H9 (cell line): Measurements from ENCODE around the gene NCKAP5L. TPM values are rescaled to one million over a fixed set of nuclear protein-coding genes. Genes with fewer than 3 reads are reported as not detected.

ENCODE experiments used
- DNase-seq: peaks from one replicate; pipeline ENCODE4 v3.0.0-alpha.2; 2017
- H2AFZ ChIP-seq: one replicate; pipeline ENCODE4 v1.6.1; 2013; ENCODE audit warnings: mild to moderate bottlenecking, low read length, control low read depth, moderate library complexity
- H2AK5ac ChIP-seq: 2 replicates; pipeline ENCODE4 v1.6.1; 2013; ENCODE audit warnings: low read length, control low read depth, mixed read lengths; ENCODE audit not compliant: insufficient read length
- H2BK120ac ChIP-seq: one replicate; pipeline ENCODE4 v1.6.1; 2013; ENCODE audit warnings: low read depth, mild to moderate bottlenecking, low read length, control low read depth, inconsistent platforms; ENCODE audit not compliant: poor library complexity, severe bottlenecking
- H2BK12ac ChIP-seq: 2 replicates; pipeline ENCODE4 v1.6.1; 2013; ENCODE audit warnings: low read length, control low read depth, mixed read lengths, low read depth; ENCODE audit not compliant: insufficient read length
- H2BK15ac ChIP-seq: 2 replicates; pipeline ENCODE4 v1.6.1; 2013; ENCODE audit warnings: low read depth, low read length, control low read depth
- H2BK20ac ChIP-seq: one replicate; pipeline ENCODE4 v1.6.1; 2013; ENCODE audit warnings: low read depth, mild to moderate bottlenecking, low read length, control low read depth, inconsistent platforms; ENCODE audit not compliant: poor library complexity, severe bottlenecking
- H2BK5ac ChIP-seq: 2 replicates; pipeline ENCODE4 v1.6.1; 2013; ENCODE audit warnings: low read length, control low read depth, mixed read lengths; ENCODE audit not compliant: insufficient read length
- H3K14ac ChIP-seq: 2 replicates; pipeline ENCODE4 v1.6.1; 2013; ENCODE audit warnings: low read length, control low read depth; ENCODE audit not compliant: insufficient read depth
- H3K18ac ChIP-seq: 2 replicates; pipeline ENCODE4 v1.6.1; 2013; ENCODE audit warnings: low read depth, mild to moderate bottlenecking, mixed read lengths, low read length, control low read depth; ENCODE audit not compliant: insufficient read length
- H3K23ac ChIP-seq: 2 replicates; pipeline ENCODE4 v1.6.1; 2013; ENCODE audit warnings: low read length, control low read depth, mixed read lengths, low read depth; ENCODE audit not compliant: insufficient read length
- H3K23me2 ChIP-seq: 2 replicates; pipeline ENCODE4 v1.6.1; 2013; ENCODE audit warnings: low read depth, mild to moderate bottlenecking, mixed read lengths, low read length, control low read depth; ENCODE audit not compliant: insufficient read length, poor library complexity, severe bottlenecking
- H3K27ac ChIP-seq: 2 replicates; pipeline ENCODE4 v1.5.1; 2013; ENCODE audit warnings: low read length, control low read depth, mixed read lengths, low read depth; ENCODE audit not compliant: insufficient read length
- H3K27me3 ChIP-seq: 2 replicates; pipeline ENCODE4 v1.6.1; 2013; ENCODE audit warnings: low read length, control low read depth, inconsistent platforms; ENCODE audit not compliant: insufficient read depth
- H3K4ac ChIP-seq: 2 replicates; pipeline ENCODE4 v1.6.1; 2013; ENCODE audit warnings: low read depth, mild to moderate bottlenecking, control low read depth, inconsistent platforms, low read length, moderate library complexity
- H3K4me1 ChIP-seq: 2 replicates; pipeline ENCODE4 v1.6.1; 2013; ENCODE audit warnings: low read length, control low read depth, inconsistent platforms; ENCODE audit not compliant: insufficient read depth
- H3K4me2 ChIP-seq: 2 replicates; pipeline ENCODE4 v1.6.1; 2013; ENCODE audit warnings: low read length, control low read depth, mixed read lengths; ENCODE audit not compliant: insufficient read length, insufficient read depth
- H3K56ac ChIP-seq: 2 replicates; pipeline ENCODE4 v1.6.1; 2013; ENCODE audit warnings: low read depth, mild to moderate bottlenecking, mixed read lengths, low read length, control low read depth; ENCODE audit not compliant: insufficient read length
- H3K79me1 ChIP-seq: 2 replicates; pipeline ENCODE4 v1.6.1; 2013; ENCODE audit warnings: low read depth, mild to moderate bottlenecking, moderate library complexity, low read length, control low read depth, inconsistent platforms; ENCODE audit not compliant: insufficient read depth, poor library complexity, severe bottlenecking
- H3K79me2 ChIP-seq: 2 replicates; pipeline ENCODE4 v1.6.1; 2013; ENCODE audit warnings: low read length, control low read depth, inconsistent platforms; ENCODE audit not compliant: insufficient read depth
- H3K9ac ChIP-seq: 2 replicates; pipeline ENCODE4 v1.6.1; 2013; ENCODE audit warnings: low read length, control low read depth, mixed read lengths; ENCODE audit not compliant: insufficient read length; ENCODE audit errors: extremely low read depth
- H3K9me3 ChIP-seq: one replicate; pipeline ENCODE4 v1.6.1; 2013; ENCODE audit warnings: low read depth, low read length, inconsistent platforms; ENCODE audit not compliant: control insufficient read depth
- H3T11ph ChIP-seq: one replicate; pipeline ENCODE4 v1.6.1; 2013; ENCODE audit warnings: mild to moderate bottlenecking, low read length, control low read depth, inconsistent platforms
- H4K20me1 ChIP-seq: one replicate; pipeline ENCODE4 v1.6.1; 2013; ENCODE audit not compliant: control insufficient read depth, insufficient read length, insufficient read depth
- H4K5ac ChIP-seq: 2 replicates; pipeline ENCODE4 v1.6.1; 2013; ENCODE audit warnings: low read depth, mild to moderate bottlenecking, mixed read lengths, low read length, control low read depth; ENCODE audit not compliant: insufficient read length
- H4K8ac ChIP-seq: replicated peaks from 2 replicates; pipeline ENCODE4 v1.6.1; 2013; ENCODE audit warnings: low read length, control low read depth, mixed read lengths, low read depth; ENCODE audit not compliant: insufficient read length
- H4K91ac ChIP-seq: 2 replicates; pipeline ENCODE4 v1.6.1; 2013; ENCODE audit warnings: low read depth, mild to moderate bottlenecking, moderate library complexity, mixed read lengths, low read length, control low read depth; ENCODE audit not compliant: insufficient read length
- H3K27ac Mint-ChIP-seq, 3 experiments: 2 replicates in 2 of 3; 3 replicates in 1 of 3; pipeline ENCODE4 v1.8.0; 2020 to 2021; ENCODE audit warnings: mixed read lengths in 3 of 3, mild to moderate bottlenecking in 1 of 3, moderate library complexity in 1 of 3
- H3K27me3 Mint-ChIP-seq: 2 replicates; pipeline ENCODE4 v1.8.0; 2021; ENCODE audit warnings: low read depth, mild to moderate bottlenecking, moderate library complexity, mixed read lengths
- H3K36me3 Mint-ChIP-seq, 3 experiments: 2 replicates in 2 of 3; 3 replicates in 1 of 3; pipeline ENCODE4 v1.8.0; 2020 to 2021; ENCODE audit warnings: low read depth in 3 of 3, mixed read lengths in 3 of 3; ENCODE audit not compliant: insufficient read depth in 1 of 3
- H3K4me1 Mint-ChIP-seq, 2 experiments: 2 replicates each; pipeline ENCODE4 v1.8.0; 2020; ENCODE audit warnings: mixed read lengths in 2 of 2
- H3K4me3 Mint-ChIP-seq, 2 experiments: 2 replicates in 1 of 2; 3 replicates in 1 of 2; pipeline ENCODE4 v1.8.0; 2020 to 2021; ENCODE audit warnings: mild to moderate bottlenecking in 2 of 2, mixed read lengths in 2 of 2, moderate library complexity in 1 of 2
- H3K9me3 Mint-ChIP-seq, 2 experiments: 2 replicates in 1 of 2; 3 replicates in 1 of 2; pipeline ENCODE4 v1.8.0; 2020; ENCODE audit warnings: mild to moderate bottlenecking in 2 of 2, mixed read lengths in 2 of 2, moderate library complexity in 1 of 2
- WGBS: extraction: QIAGEN DNeasy Blood & Tissue Kit; methylation state at CpG from one replicate; pipeline ENCODE4 v1.1.7; 2013; ENCODE audit warnings: missing lambda C conversion rate, low lambda C conversion rate, mixed read lengths; ENCODE audit not compliant: insufficient read length; ENCODE audit errors: extremely low coverage; 5-methylcytosine and 5-hydroxymethylcytosine counted together
- total RNA-seq: library from RNA; stranded (reverse); gene quantifications from 2 replicates; pipeline ENCODE4 v1.2.1, GENCODE V29; 2021
- TF ChIP-seq, protein P1 (sequence below): fragments of 200-600 bp; sonication (generic); conservative IDR thresholded peaks from 3 replicates; pipeline ENCODE4 v1.8.0; 2021; ENCODE audit warnings: antibody characterized with exemption, mild to moderate bottlenecking

The NCKAP5L gene
- total RNA-seq, 1 experiment from 2014 or later: 27.7 TPM

- no peak overlapping the region for H3K27ac ChIP-seq
- H2BK120ac ChIP-seq: no peak overlapping the region
- H2BK5ac ChIP-seq: no peak overlapping the region
- no peaks in the 10 kb centered on the region for H4K20me1 ChIP-seq
- no CpG with 5 or more reads among the region's 2 CpGs for WGBS
- H2BK12ac ChIP-seq: no peak overlapping the region
- no peak overlapping the region for H3K18ac ChIP-seq
- no peak overlapping the region for H2BK20ac ChIP-seq
- H4K5ac ChIP-seq: no peak overlapping the region
- Mint-ChIP-seq H3K9me3 (peaks cover 5 to 6% of the 10 kb centered on the region in 2 experiments), H3K4me1 (peaks cover 5 to 11% of the 10 kb centered on the region in 2 experiments), H3K4me3 (no peak overlapping the region; a peak in 1 of 5 replicates), H3K27me3 (peaks cover 16% of the 10 kb centered on the region), H3K36me3 (peaks cover 3 to 8% (median 5%) of the 10 kb centered on the region in 3 experiments; a peak in 5 of 7 replicates), H3K27ac (no peak overlapping the region)
- no peaks in the 10 kb centered on the region; the same call in 1 of the 2 replicates for H3K4me1 ChIP-seq
- H3K9ac ChIP-seq: no peak overlapping the region
- H2BK15ac ChIP-seq: no peak overlapping the region
- H3K4ac ChIP-seq: no peak overlapping the region
- H2AK5ac ChIP-seq: no peak overlapping the region
- peaks cover 3% of the 10 kb centered on the region; the same call in 1 of the 2 replicates for H3K27me3 ChIP-seq
- no peak for DNase-seq
- no peak overlapping the region for H3K14ac ChIP-seq
- H3K79me2 ChIP-seq: no peaks in the 10 kb centered on the region
- H3K4me2 ChIP-seq: no peak overlapping the region
- no peak overlapping the region for H4K91ac ChIP-seq
- no peak overlapping the region for H3K56ac ChIP-seq
- TF ChIP-seq, protein P1, sequence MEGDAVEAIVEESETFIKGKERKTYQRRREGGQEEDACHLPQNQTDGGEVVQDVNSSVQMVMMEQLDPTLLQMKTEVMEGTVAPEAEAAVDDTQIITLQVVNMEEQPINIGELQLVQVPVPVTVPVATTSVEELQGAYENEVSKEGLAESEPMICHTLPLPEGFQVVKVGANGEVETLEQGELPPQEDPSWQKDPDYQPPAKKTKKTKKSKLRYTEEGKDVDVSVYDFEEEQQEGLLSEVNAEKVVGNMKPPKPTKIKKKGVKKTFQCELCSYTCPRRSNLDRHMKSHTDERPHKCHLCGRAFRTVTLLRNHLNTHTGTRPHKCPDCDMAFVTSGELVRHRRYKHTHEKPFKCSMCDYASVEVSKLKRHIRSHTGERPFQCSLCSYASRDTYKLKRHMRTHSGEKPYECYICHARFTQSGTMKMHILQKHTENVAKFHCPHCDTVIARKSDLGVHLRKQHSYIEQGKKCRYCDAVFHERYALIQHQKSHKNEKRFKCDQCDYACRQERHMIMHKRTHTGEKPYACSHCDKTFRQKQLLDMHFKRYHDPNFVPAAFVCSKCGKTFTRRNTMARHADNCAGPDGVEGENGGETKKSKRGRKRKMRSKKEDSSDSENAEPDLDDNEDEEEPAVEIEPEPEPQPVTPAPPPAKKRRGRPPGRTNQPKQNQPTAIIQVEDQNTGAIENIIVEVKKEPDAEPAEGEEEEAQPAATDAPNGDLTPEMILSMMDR: no peak
- H3K23me2 ChIP-seq: no peaks in the 10 kb centered on the region
- H3T11ph ChIP-seq: no peak overlapping the region
- no peaks in the 10 kb centered on the region for H3K79me1 ChIP-seq
- H3K9me3 ChIP-seq: no peaks in the 10 kb centered on the region
- no peak overlapping the region for H3K23ac ChIP-seq
- H4K8ac ChIP-seq: no peak overlapping the region
- no peak overlapping the region for H2AFZ ChIP-seq
Measured at GRCh38 chr12:49787672-49788071, 40.5 kb downstream of the NCKAP5L start.
